A549 (cell line): ENCODE measurements around the gene GMCL1. TPM values are rescaled to one million over a fixed set of nuclear protein-coding genes. Genes with fewer than 3 reads are reported as not detected.

Experiments used
- ATAC-seq, 2 experiments: fragments of 200-7000 bp in 1 of 2; fragments of >200 bp in 1 of 2; cut with Nextera tagmentation in 1 of 2; cut with Tn5 transposase in 1 of 2; 3 replicates each; pipeline versions ENCODE4 v1.8.0 to v1.9.1; 2018 to 2020; ENCODE audit warnings: mild to moderate bottlenecking in 1 of 2, moderate library complexity in 1 of 2
- CTCF ChIA-PET: fragments of 300-600 bp; sonication (Branson Sonifier 250); formaldehyde crosslinking; extraction: SDS; loops from one replicate; lab custom pipeline; 2021; ENCODE audit warnings: antibody characterized with exemption, inconsistent platforms; lab: Yijun Ruan, JAX
- POLR2A ChIA-PET: fragments of 350-600 bp; formaldehyde crosslinking; extraction: SDS; loops from one replicate; lab custom pipeline; 2021; ENCODE audit warnings: antibody characterized with exemption, inconsistent platforms; lab: Yijun Ruan, JAX
- DNase-seq, 2 experiments: peaks; one replicate each; pipeline versions ENCODE4 v3.0.0 to v3.0.0-alpha.2; 2011 to 2016; ENCODE audit warnings: low read depth in 1 of 2, low spot score in 1 of 2
- FAIRE-seq: peaks from 2 replicates; lab custom pipeline; 2011; peaks lifted over from hg19 to GRCh38; lab: Jason Lieb, UNC
- H3K27ac ChIP-seq, 2 experiments: fragments of >200 bp; sonication (Bioruptor Twin); formaldehyde crosslinking; 3 replicates each; pipeline ENCODE4 v1.5.1; 2016 to 2017
- H3K4me1 ChIP-seq: fragments of >200 bp; sonication (Bioruptor Twin); formaldehyde crosslinking; 3 replicates; pipeline ENCODE4 v1.6.1; 2016
- H3K4me2 ChIP-seq: fragments of >200 bp; sonication (Bioruptor Twin); formaldehyde crosslinking; 3 replicates; pipeline ENCODE4 v1.6.1; 2016
- H3K4me3 ChIP-seq: fragments of >200 bp; sonication (Bioruptor Twin); formaldehyde crosslinking; 3 replicates; pipeline ENCODE4 v1.5.1; 2016
- H3K9me3 ChIP-seq: fragments of >200 bp; sonication (Bioruptor Twin); formaldehyde crosslinking; 3 replicates; pipeline ENCODE4 v1.6.1; 2016
- CBX8 ChIP-seq: fragments of 200-600 bp; sonication (generic); IDR thresholded peaks from 2 replicates; pipeline ENCODE4 v1.6.1; 2016
- CEBPB ChIP-seq, 2 experiments: fragments of >200 bp in 1 of 2; sonication (Bioruptor Twin) in 1 of 2; formaldehyde crosslinking in 1 of 2; IDR thresholded peaks; 2 replicates each; pipeline ENCODE4 v1.6.1; 2012 to 2016
- FOSL2 ChIP-seq, 2 experiments: fragments of 450-650 bp in 1 of 2; fragments of >200 bp in 1 of 2; sonication (Bioruptor Twin) in 1 of 2; formaldehyde crosslinking; IDR thresholded peaks; 2 replicates each; pipeline versions ENCODE4 v1.5.0 to v1.6.1; 2016 to 2020; ENCODE audit warnings: mild to moderate bottlenecking in 1 of 2, moderate library complexity in 1 of 2
- HOXB5 ChIP-seq: fragments of 250-450 bp; sonication (Bioruptor Pico); IDR thresholded peaks from 2 replicates; pipeline ENCODE4 v1.5.0; 2020; ENCODE audit warnings: mild to moderate bottlenecking, moderate library complexity
- MAFK ChIP-seq: fragments of 450-650 bp; IDR thresholded peaks from 2 replicates; pipeline ENCODE4 v1.6.1; 2014; ENCODE audit not compliant: partially characterized antibody
- NFE2L2 ChIP-seq: fragments of 150-350 bp; conservative IDR thresholded peaks from 2 replicates; pipeline ENCODE4 v1.6.1; 2014; ENCODE audit warnings: low read length
- NR3C1 ChIP-seq: fragments of >200 bp; sonication (Bioruptor Twin); formaldehyde crosslinking; IDR thresholded peaks from 3 replicates; pipeline ENCODE4 v1.6.1; 2017
- RAD21 ChIP-seq, 2 experiments: fragments of >200 bp in 1 of 2; sonication (Bioruptor Twin) in 1 of 2; formaldehyde crosslinking in 1 of 2; IDR thresholded peaks in 1 of 2; conservative IDR thresholded peaks in 1 of 2; 2 replicates in 1 of 2; 3 replicates in 1 of 2; pipeline ENCODE4 v1.6.1; 2012 to 2018; ENCODE audit warnings: inconsistent platforms in 1 of 2
- RARB ChIP-seq: fragments of 250-450 bp; sonication (Bioruptor Pico); IDR thresholded peaks from 2 replicates; pipeline ENCODE4 v1.8.0; 2021; ENCODE audit warnings: mild to moderate bottlenecking, moderate library complexity
- TFCP2L1 ChIP-seq: fragments of 250-450 bp; sonication (Bioruptor Pico); IDR thresholded peaks from 2 replicates; pipeline ENCODE4 v1.5.0; 2021; ENCODE audit warnings: mild to moderate bottlenecking
- ZNF302 ChIP-seq: fragments of 250-450 bp; sonication (Bioruptor Pico); IDR thresholded peaks from 2 replicates; pipeline ENCODE4 v1.9.0; 2021; ENCODE audit warnings: inconsistent platforms, mild to moderate bottlenecking, moderate library complexity
- WGBS: methylation state at CpG from one replicate; pipeline ENCODE4 v1.1.6; 2017; ENCODE audit errors: missing lambda C conversion rate; 5-methylcytosine and 5-hydroxymethylcytosine counted together
- polyA plus RNA-seq, 4 experiments: library from polyadenylated mRNA; depleted of rRNA in 3 of 4; stranded (reverse); fragments of >200 nt; fragmentation: RNase III in 1 of 4; extraction: RNeasy Plus Mini Kit Qiagen cat#74134 plus additional on column Dnase treatment in 1 of 4; gene quantifications; 2 replicates in 3 of 4; 3 replicates in 1 of 4; pipeline ENCODE4 v1.2.3, GENCODE V29; 2011 to 2017
- TF ChIP-seq, protein P1 (sequence below): fragments of 150-350 bp; IDR thresholded peaks from 2 replicates; pipeline ENCODE4 v1.6.1; 2014; ENCODE audit warnings: low read depth, mild to moderate bottlenecking, low read length
- TF ChIP-seq, protein P2 (sequence below): IDR thresholded peaks from 2 replicates; pipeline ENCODE4 v1.6.1; 2012
- TF ChIP-seq, protein P3 (sequence below): fragments of >200 bp; sonication (Bioruptor Twin); formaldehyde crosslinking; IDR thresholded peaks from 3 replicates; pipeline ENCODE4 v1.6.1; 2016
- TF ChIP-seq, protein P4 (sequence below): fragments of 200-600 bp; sonication (generic); IDR thresholded peaks from 2 replicates; pipeline ENCODE4 v1.6.1; 2016; ENCODE audit warnings: antibody characterized with exemption, mild to moderate bottlenecking, moderate library complexity

GMCL1 gene
- polyA plus RNA-seq, 2 of the 4 experiments (the other 2 are of a cell fraction): 16.6 to 21.1 TPM

DNA sequence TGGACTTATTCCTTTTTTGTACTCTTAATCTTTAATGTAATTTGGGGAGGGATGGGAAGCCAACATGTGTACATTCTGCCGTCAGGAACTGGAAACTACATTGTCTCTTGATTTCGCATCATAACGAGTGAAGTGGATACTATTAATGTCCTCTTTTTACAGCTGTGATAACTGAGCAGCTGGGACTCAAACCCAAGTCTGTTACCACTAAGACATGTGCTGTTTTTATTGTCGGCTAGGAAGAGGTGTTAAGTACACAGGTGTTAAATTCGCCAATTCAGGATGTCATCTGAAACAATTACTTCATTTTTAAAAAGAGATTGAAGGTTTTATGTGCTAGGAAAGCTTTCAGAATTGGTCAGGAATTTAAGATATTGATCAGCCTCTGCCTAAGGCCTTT lies 6.9 kb downstream of the GMCL1 start (continued):
- TF ChIP-seq, protein P1, sequence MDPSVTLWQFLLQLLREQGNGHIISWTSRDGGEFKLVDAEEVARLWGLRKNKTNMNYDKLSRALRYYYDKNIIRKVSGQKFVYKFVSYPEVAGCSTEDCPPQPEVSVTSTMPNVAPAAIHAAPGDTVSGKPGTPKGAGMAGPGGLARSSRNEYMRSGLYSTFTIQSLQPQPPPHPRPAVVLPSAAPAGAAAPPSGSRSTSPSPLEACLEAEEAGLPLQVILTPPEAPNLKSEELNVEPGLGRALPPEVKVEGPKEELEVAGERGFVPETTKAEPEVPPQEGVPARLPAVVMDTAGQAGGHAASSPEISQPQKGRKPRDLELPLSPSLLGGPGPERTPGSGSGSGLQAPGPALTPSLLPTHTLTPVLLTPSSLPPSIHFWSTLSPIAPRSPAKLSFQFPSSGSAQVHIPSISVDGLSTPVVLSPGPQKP: no peak
- TF ChIP-seq, protein P2, sequence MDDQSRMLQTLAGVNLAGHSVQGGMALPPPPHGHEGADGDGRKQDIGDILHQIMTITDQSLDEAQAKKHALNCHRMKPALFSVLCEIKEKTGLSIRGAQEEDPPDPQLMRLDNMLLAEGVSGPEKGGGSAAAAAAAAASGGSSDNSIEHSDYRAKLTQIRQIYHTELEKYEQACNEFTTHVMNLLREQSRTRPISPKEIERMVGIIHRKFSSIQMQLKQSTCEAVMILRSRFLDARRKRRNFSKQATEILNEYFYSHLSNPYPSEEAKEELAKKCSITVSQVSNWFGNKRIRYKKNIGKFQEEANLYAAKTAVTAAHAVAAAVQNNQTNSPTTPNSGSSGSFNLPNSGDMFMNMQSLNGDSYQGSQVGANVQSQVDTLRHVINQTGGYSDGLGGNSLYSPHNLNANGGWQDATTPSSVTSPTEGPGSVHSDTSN: no peak

DNA sequence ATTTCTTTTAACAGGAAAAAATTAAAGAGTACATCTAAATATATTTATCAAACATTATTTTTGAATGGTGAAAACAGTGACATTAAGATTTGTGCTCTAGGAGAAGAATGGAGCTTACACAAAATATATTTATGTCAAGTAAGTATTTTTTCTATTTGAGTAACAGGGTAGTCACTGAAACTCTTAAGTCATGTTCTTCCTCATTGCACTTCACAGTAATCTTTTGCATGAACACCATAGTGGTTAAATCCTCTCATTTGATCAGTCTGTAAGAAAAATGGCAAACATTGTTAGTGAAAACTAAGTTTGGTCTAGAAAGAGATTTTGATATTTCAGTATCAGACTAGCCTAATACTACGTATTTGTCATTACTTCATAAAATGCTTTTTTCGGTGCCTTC lies 8.1 kb downstream of the GMCL1 start:
- no peak for ATAC-seq
- no peaks in the 10 kb centered on the region for H3K9me3 ChIP-seq
- H3K4me1 ChIP-seq: no peaks in the 10 kb centered on the region
- WGBS: 90% methylated on average over 2 of the region's 2 CpGs
- no peak overlapping the region for H3K27ac ChIP-seq
- DNase-seq: no peak
- TF ChIP-seq, protein P3, sequence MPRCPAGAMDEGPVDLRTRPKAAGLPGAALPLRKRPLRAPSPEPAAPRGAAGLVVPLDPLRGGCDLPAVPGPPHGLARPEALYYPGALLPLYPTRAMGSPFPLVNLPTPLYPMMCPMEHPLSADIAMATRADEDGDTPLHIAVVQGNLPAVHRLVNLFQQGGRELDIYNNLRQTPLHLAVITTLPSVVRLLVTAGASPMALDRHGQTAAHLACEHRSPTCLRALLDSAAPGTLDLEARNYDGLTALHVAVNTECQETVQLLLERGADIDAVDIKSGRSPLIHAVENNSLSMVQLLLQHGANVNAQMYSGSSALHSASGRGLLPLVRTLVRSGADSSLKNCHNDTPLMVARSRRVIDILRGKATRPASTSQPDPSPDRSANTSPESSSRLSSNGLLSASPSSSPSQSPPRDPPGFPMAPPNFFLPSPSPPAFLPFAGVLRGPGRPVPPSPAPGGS: no peak
- TF ChIP-seq CBX8 (no peak), HOXB5 (no peak), NFE2L2 (no peak), TFCP2L1 (CRISPR knock-in tag) (no peak), RAD21 (conservative IDR thresholded peaks at IDR 0.05 in 1 of 2, IDR thresholded peaks at IDR 0.05 in 1 of 2) (no peak)
- TF ChIP-seq, protein P2: no peak
- TF ChIP-seq, protein P4, sequence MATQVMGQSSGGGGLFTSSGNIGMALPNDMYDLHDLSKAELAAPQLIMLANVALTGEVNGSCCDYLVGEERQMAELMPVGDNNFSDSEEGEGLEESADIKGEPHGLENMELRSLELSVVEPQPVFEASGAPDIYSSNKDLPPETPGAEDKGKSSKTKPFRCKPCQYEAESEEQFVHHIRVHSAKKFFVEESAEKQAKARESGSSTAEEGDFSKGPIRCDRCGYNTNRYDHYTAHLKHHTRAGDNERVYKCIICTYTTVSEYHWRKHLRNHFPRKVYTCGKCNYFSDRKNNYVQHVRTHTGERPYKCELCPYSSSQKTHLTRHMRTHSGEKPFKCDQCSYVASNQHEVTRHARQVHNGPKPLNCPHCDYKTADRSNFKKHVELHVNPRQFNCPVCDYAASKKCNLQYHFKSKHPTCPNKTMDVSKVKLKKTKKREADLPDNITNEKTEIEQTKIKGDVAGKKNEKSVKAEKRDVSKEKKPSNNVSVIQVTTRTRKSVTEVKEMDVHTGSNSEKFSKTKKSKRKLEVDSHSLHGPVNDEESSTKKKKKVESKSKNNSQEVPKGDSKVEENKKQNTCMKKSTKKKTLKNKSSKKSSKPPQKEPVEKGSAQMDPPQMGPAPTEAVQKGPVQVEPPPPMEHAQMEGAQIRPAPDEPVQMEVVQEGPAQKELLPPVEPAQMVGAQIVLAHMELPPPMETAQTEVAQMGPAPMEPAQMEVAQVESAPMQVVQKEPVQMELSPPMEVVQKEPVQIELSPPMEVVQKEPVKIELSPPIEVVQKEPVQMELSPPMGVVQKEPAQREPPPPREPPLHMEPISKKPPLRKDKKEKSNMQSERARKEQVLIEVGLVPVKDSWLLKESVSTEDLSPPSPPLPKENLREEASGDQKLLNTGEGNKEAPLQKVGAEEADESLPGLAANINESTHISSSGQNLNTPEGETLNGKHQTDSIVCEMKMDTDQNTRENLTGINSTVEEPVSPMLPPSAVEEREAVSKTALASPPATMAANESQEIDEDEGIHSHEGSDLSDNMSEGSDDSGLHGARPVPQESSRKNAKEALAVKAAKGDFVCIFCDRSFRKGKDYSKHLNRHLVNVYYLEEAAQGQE: no peak
- no peak for FAIRE-seq
- no peak overlapping the region for H3K4me3 ChIP-seq
- CTCF ChIA-PET: interaction anchor here (0.8 kb wide), 1 partner anchor 113 kb away, joined by 3 read pairs; no protein-coding TSS in a partner anchor
- H3K4me2 ChIP-seq: no peak overlapping the region
- POLR2A ChIA-PET: no interaction called here

DNA sequence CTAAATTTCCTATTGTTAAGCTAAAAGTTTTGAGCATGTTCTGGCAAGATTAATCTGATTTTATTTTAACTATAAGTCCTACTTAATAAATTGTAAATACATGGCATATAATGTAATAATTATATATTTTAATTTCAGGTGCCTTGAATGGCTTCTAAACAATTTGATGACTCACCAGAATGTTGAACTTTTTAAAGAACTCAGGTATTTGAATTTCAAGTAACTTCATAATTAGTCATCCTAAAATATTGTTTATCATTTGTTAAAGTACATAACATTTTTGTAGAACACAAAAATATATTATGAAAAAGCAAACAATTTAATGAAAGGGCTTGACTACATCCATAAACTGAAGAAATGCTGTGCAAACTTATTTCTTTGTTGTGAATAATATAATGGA lies 14.5 kb downstream of the GMCL1 start:
- no peak overlapping the region for H3K4me3 ChIP-seq
- TF ChIP-seq MAFK (peak; percentile 55), NR3C1 (no peak), ZNF302 (CRISPR knock-in tag) (no peak), HOXB5 (no peak), CEBPB (IDR thresholded peaks at IDR 0.05) (no peak), FOSL2 (IDR thresholded peaks at IDR 0.05) (no peak), FOSL2 (CRISPR knock-in tag; IDR thresholded peaks at IDR 0.05) (peak; percentile 75), RARB (CRISPR knock-in tag) (no peak)
- TF ChIP-seq, all 56 proteins: peak for 2
- no peak for FAIRE-seq
- ChIA-PET CTCF (interaction anchor here (0.6 to 1.8 kb wide), 2 partner anchors 18 to 119 kb away, joined by 3 to 7 read pairs; no protein-coding TSS in a partner anchor), POLR2A (no interaction called here)
- peaks cover 7% of the 10 kb centered on the region; the same call in 2 of the 3 replicates for H3K4me1 ChIP-seq
- H3K27ac ChIP-seq: no peak overlapping the region
- no peak overlapping the region for H3K4me2 ChIP-seq
- DNase-seq: no peak
- H3K9me3 ChIP-seq: no peaks in the 10 kb centered on the region
- no peak for ATAC-seq
